Liver (tissue), 9 donors: ENCODE results near the gene SRGAP3. TPM values are rescaled to one million over a fixed set of nuclear protein-coding genes. Genes with fewer than 3 reads are reported as not detected.

Experiments used
- DNase-seq: peaks from one replicate; pipeline ENCODE4 v3.0.0-alpha.2; 2017; ENCODE audit warnings: low spot score
- H3K27ac ChIP-seq, 2 donors: one replicate each; pipeline ENCODE4 v1.7.0; 2013; ENCODE audit warnings: inconsistent platforms in 2 of 2, low read length in 2 of 2, control low read depth in 1 of 2, low read depth in 1 of 2, mild to moderate bottlenecking in 1 of 2
- H3K27me3 ChIP-seq, 4 donors: one replicate each; pipeline versions ENCODE4 v1.6.1 to v1.7.0; 2013; ENCODE audit warnings: low read length in 3 of 4, inconsistent platforms in 1 of 4, mild to moderate bottlenecking in 1 of 4, moderate library complexity in 1 of 4; ENCODE audit not compliant: control insufficient read depth in 4 of 4, insufficient read depth in 4 of 4
- H3K36me3 ChIP-seq, 4 donors: one replicate each; pipeline versions ENCODE4 v1.6.1 to v1.7.0; 2013; ENCODE audit warnings: low read length in 3 of 4, mild to moderate bottlenecking in 3 of 4, low read depth in 1 of 4, moderate library complexity in 1 of 4; ENCODE audit not compliant: control insufficient read depth in 4 of 4, insufficient read depth in 3 of 4
- H3K4me1 ChIP-seq, 4 donors: one replicate each; pipeline versions ENCODE4 v1.6.1 to v1.7.0; 2013; ENCODE audit warnings: low read length in 3 of 4, mild to moderate bottlenecking in 3 of 4, moderate library complexity in 1 of 4; ENCODE audit not compliant: control insufficient read depth in 4 of 4, insufficient read depth in 4 of 4
- H3K4me3 ChIP-seq, 3 donors: one replicate each; pipeline versions ENCODE4 v1.6.1 to v1.7.0; 2013; ENCODE audit warnings: low read length in 3 of 3, control low read depth in 1 of 3, low read depth in 1 of 3, mild to moderate bottlenecking in 1 of 3
- H3K9ac ChIP-seq, 2 donors: one replicate each; pipeline ENCODE4 v1.7.0; 2013; ENCODE audit warnings: low read length in 2 of 2, mild to moderate bottlenecking in 2 of 2, moderate library complexity in 2 of 2, control low read depth in 1 of 2, low read depth in 1 of 2
- H3K9me3 ChIP-seq, 4 donors: one replicate each; pipeline versions ENCODE4 v1.6.1 to v1.7.0; 2013; ENCODE audit warnings: low read length in 3 of 4; ENCODE audit not compliant: control insufficient read depth in 4 of 4
- ATF3 ChIP-seq: IDR thresholded peaks from 2 replicates; pipeline ENCODE4 v1.6.1; 2016; ENCODE audit warnings: antibody characterized with exemption
- CTCF ChIP-seq: fragments of 150-350 bp; IDR thresholded peaks from 2 replicates; pipeline ENCODE4 v1.5.1; 2017; ENCODE audit warnings: improper control_type of control experiment, low read depth, low read length; ENCODE audit not compliant: missing input control
- EGR1 ChIP-seq, 2 donors: IDR thresholded peaks; 2 replicates each; pipeline ENCODE4 v1.6.1; 2016 to 2018; ENCODE audit warnings: antibody characterized with exemption in 2 of 2, low read depth in 2 of 2
- FOXA1 ChIP-seq: IDR thresholded peaks from 2 replicates; pipeline ENCODE4 v1.6.1; 2016; ENCODE audit warnings: antibody characterized with exemption
- FOXA2 ChIP-seq: IDR thresholded peaks from 2 replicates; pipeline ENCODE4 v1.6.1; 2016; ENCODE audit warnings: antibody characterized with exemption
- GABPA ChIP-seq, 2 donors: IDR thresholded peaks in 1 of 2; conservative IDR thresholded peaks in 1 of 2; 2 replicates each; pipeline ENCODE4 v1.6.1; 2016; ENCODE audit warnings: antibody characterized with exemption in 2 of 2, mild to moderate bottlenecking in 1 of 2, moderate library complexity in 1 of 2
- HNF4A ChIP-seq, 2 donors: conservative IDR thresholded peaks; 2 replicates each; pipeline ENCODE4 v1.6.1; 2016; ENCODE audit warnings: antibody characterized with exemption in 2 of 2, mild to moderate bottlenecking in 2 of 2
- JUND ChIP-seq, 2 donors: IDR thresholded peaks; 2 replicates each; pipeline ENCODE4 v1.6.1; 2016; ENCODE audit warnings: antibody characterized with exemption in 2 of 2
- NR2F2 ChIP-seq: IDR thresholded peaks from 2 replicates; pipeline ENCODE4 v1.6.1; 2016; ENCODE audit warnings: antibody characterized with exemption
- RAD21 ChIP-seq, 2 donors: IDR thresholded peaks; 2 replicates each; pipeline ENCODE4 v1.6.1; 2016; ENCODE audit warnings: antibody characterized with exemption in 2 of 2, mild to moderate bottlenecking in 2 of 2
- RXRA ChIP-seq, 2 donors: IDR thresholded peaks; 2 replicates each; pipeline ENCODE4 v1.6.1; 2017 to 2018; ENCODE audit warnings: antibody characterized with exemption in 2 of 2, mild to moderate bottlenecking in 1 of 2
- SP1 ChIP-seq: IDR thresholded peaks from 2 replicates; pipeline ENCODE4 v1.6.1; 2018; ENCODE audit warnings: antibody characterized with exemption, mild to moderate bottlenecking
- TAF1 ChIP-seq: conservative IDR thresholded peaks from 2 replicates; pipeline ENCODE4 v1.6.1; 2016; ENCODE audit warnings: antibody characterized with exemption, mild to moderate bottlenecking
- YY1 ChIP-seq: IDR thresholded peaks from 2 replicates; pipeline ENCODE4 v1.6.1; 2016; ENCODE audit warnings: antibody characterized with exemption, mild to moderate bottlenecking
- ZBTB33 ChIP-seq: IDR thresholded peaks from 2 replicates; pipeline ENCODE4 v1.6.1; 2016; ENCODE audit warnings: antibody characterized with exemption
- WGBS: extraction: QIAGEN DNeasy Blood & Tissue Kit; methylation state at CpG from one replicate; pipeline ENCODE4 v1.1.7; 2013; 5-methylcytosine and 5-hydroxymethylcytosine counted together
- polyA plus RNA-seq, 2 donors: library from polyadenylated mRNA; stranded (reverse) in 1 of 2; unstranded in 1 of 2; fragments of 200-250 nt in 1 of 2; fragments of >200 nt in 1 of 2; fragmentation: Nextera tagmentation in 1 of 2; extraction: Ambion mirVana in 1 of 2; gene quantifications; one replicate each; pipeline versions ENCODE4 v1.2.1 to v1.2.3, GENCODE V29; 2013 to 2015
- total RNA-seq, 2 donors: library from RNA; depleted of rRNA; stranded (reverse); fragments of >200 nt; gene quantifications; one replicate each; pipeline ENCODE4 v1.2.3, GENCODE V29; 2014
- TF ChIP-seq, protein P1 (sequence below): IDR thresholded peaks from 2 replicates; pipeline ENCODE4 v1.6.1; 2016; ENCODE audit warnings: antibody characterized with exemption
- donor health status: healthy.
- donor health status: healthy.
- donor health status: healthy.
- donor health status: healthy.
- donor health status: healthy.

Gene SRGAP3
- total and polyA plus RNA-seq, 4 donors: 0.61 to 4.2 (median 1.6) TPM

- no peak overlapping the region for H3K9ac ChIP-seq
- H3K4me1 ChIP-seq: no peaks in the 10 kb centered on the region
- H3K27ac ChIP-seq: no peak overlapping the region
- no peak overlapping the region for H3K4me3 ChIP-seq
- no peaks in the 10 kb centered on the region for H3K27me3 ChIP-seq
- WGBS: 87% methylated on average over 11 of the region's 11 CpGs
- H3K9me3 ChIP-seq: peaks cover 0 to 4% (median 2%) of the 10 kb centered on the region in 4 donors
- no peaks in the 10 kb centered on the region for H3K36me3 ChIP-seq
- no peak for DNase-seq
- no peak for TF ChIP-seq JUND (IDR thresholded peaks at IDR 0.05)
- TF ChIP-seq, protein P1, sequence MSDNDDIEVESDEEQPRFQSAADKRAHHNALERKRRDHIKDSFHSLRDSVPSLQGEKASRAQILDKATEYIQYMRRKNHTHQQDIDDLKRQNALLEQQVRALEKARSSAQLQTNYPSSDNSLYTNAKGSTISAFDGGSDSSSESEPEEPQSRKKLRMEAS: no peak
- TF ChIP-seq HNF4A (conservative IDR thresholded peaks at IDR 0.05): no peak
- TF ChIP-seq GABPA (IDR thresholded peaks at IDR 0.05 in 1 of 2, conservative IDR thresholded peaks at IDR 0.05 in 1 of 2): no peak
- no peak for TF ChIP-seq CTCF
- TF ChIP-seq FOXA2: no peak
- TF ChIP-seq RAD21 (IDR thresholded peaks at IDR 0.05): no peak
- no peak for TF ChIP-seq ZBTB33
- TF ChIP-seq EGR1 (IDR thresholded peaks at IDR 0.05; ENCODE audit: low read depth in 2 of 2): no peak
- TF ChIP-seq RXRA (IDR thresholded peaks at IDR 0.05): no peak
- no peak for TF ChIP-seq TAF1
- TF ChIP-seq ATF3: no peak
- no peak for TF ChIP-seq NR2F2
- no peak for TF ChIP-seq YY1
Observed at GRCh38 chr3:9146367-9147071, 102.9 kb downstream of the SRGAP3 start.

DNA sequence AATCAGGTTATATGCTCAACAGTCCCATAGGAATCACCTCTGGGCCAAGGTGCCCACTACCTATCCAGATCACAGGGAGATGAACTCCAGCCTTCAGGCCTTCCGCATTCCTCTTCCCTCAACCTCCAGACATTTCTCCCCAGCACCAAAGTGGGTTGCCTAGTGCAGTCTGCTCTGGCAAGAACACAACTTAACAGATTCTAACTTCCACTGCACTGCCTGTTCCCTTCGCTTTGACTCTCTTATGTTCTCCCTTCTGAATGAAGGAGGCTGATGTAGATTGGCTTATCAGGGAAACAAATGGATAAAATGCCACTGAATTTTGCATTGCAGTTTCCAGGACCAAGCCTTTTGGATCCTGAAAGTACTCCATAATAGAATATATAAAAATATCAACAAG, 106.3 kb downstream of the SRGAP3 start:
- WGBS: 96% methylated on average over 2 of the region's 2 CpGs
- Histone ChIP-seq H3K9me3 (peaks cover 0 to 5% (median 0%) of the 10 kb centered on the region in 4 donors), H3K9ac (no peak overlapping the region), H3K4me3 (no peak overlapping the region), H3K36me3 (no peaks in the 10 kb centered on the region), H3K27me3 (no peaks in the 10 kb centered on the region), H3K27ac (no peak overlapping the region), H3K4me1 (no peaks in the 10 kb centered on the region)
- DNase-seq: no peak
- TF ChIP-seq TAF1: no peak
- TF ChIP-seq NR2F2: no peak
- TF ChIP-seq, protein P1: no peak
- TF ChIP-seq ZBTB33: no peak
- no peak for TF ChIP-seq GABPA (IDR thresholded peaks at IDR 0.05 in 1 of 2, conservative IDR thresholded peaks at IDR 0.05 in 1 of 2)
- TF ChIP-seq FOXA2: no peak
- TF ChIP-seq FOXA1: no peak
- no peak for TF ChIP-seq SP1
